AG20443 (cell line): ENCODE data around the gene EEF1AKMT3.
"Not testable (repeated sequence)": the region's sequence is repeated elsewhere in the genome, so short reads cannot be mapped to it uniquely, and the experiment has no call there.

Experiments used
- DNase-seq: peaks from one replicate; pipeline ENCODE4 v3.0.0; 2012; ENCODE audit warnings: low spot score, mixed read lengths

The EEF1AKMT3 gene

DNA sequence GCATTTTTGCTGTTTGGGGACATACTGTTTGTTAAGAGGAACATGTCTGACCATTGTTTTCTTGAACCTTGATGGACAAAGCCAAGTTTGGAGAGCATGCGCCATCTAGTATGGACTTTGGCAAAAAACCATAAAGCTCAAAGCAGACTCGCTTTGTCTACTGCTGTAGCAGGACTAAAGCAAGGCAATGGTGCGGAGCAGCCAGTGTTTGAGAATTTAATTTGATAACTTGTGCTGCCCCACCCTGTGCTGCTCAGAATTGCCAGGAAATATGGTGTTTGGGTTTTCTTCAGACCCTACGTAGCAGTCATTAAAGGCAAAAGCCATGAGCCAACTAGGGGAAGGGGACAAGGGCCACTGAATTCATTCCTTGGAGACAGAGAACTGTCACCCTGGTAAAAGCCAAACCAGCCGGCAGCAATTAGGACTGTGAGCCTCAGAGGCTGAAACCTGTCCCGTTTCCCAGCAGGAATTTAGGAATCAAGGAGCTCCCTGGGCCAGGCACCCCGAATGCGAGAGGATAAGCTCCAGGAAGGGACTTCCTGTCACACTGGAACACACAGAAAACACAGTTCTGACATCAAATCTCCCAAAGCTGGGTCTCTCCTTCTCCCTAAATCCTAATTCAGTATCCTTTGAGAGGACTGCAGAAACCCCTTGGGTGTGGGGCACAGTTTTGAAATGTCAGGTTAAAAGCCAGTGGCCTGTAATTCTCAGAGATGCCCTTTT, 45.0 kb downstream of the EEF1AKMT3 start:
- no peak for DNase-seq

DNA sequence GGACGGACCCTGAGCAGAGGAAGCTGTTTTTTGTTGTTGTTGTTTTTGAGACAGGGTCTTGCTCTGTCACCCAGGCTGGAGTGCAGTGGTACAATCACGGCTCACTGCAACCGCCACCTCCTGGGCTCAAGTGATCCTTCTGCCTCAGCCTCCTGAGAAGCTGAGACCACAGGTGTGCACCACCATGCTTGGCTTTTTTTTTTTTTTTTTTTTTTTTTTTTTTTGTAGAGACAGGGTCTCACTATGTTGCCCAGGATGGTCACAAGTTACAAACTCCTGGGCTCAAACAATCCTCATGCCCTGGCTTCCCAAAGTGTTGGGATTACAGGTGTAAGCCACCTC, 45.5 kb downstream of the EEF1AKMT3 start:
- not testable (repeated sequence) for DNase-seq

DNA sequence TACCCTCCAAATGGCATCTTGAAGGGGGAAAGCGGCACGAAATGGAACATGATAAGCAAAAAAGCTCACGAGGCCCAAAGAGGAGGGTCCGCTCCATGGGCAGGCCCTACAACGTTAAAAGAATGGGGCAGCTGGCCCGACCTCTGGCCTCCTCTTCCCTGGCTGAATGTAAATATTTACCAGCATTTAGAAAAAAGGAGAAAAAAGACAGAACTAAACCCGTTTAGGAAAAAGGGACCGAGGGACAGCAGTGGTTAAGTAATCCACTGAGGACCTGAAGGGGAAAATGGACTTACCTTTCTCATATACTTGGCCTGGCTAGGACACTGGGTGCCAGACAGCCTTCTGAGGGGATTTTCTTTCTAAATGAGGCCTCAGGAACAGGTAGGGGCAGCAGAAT, 47.7 kb downstream of the EEF1AKMT3 start:
- not testable (repeated sequence) for DNase-seq

DNA sequence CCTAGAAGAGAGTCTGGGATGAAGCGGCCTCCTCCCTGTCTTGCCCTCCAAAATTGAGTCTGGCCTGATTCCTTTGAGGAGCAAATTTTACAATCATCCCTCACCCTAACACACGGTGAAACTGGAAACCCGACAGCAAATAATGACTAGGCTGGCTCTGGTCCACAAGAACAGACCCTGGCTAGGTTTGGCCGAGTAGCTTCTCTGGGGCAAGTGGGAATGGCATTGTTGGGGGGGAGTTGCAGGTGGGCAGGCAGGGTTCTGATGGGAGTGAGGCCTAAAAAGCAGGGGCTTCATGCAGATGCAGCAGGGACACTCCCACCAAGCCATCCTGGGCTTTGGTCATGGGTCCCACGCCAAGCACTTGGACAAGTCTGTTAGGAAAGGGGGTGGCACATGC, 48.6 kb downstream of the EEF1AKMT3 start:
- not testable (repeated sequence) for DNase-seq

DNA sequence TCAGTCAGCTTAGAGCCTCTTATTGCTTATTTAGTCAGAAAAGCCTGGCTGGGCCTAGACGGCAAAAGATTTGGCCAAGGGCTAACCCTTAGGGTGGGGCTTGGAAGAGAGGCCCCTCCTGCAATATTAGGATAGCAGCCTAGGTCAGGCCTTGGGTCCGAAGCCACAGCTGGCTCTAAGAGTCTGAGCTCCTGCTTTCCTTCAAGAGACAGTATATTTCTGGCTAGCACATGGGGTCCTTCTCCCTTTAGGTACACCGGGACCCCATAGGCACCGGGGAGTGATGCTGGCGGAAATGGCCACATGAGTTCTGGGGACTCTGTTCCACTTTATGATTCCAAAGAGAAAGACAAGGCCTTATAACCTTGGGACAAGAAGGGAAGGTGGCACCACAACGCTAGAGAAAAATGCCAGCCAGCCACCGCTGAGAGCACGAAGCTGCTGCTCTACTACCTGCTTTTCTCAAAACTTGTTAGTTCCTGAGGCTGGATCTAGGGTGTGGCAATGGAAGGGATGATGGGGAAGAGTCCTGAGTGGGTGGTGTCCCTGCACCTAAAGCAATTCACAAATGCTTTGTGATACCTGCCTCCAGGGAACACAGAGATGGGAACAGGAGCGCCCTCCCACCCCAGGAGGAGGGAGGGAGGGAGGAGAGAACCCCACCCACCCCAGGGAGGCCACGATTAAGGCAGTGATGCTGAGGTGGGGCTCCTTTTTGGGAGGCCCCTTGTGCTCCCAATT, 49.2 kb downstream of the EEF1AKMT3 start:
- DNase-seq = no peak

DNA sequence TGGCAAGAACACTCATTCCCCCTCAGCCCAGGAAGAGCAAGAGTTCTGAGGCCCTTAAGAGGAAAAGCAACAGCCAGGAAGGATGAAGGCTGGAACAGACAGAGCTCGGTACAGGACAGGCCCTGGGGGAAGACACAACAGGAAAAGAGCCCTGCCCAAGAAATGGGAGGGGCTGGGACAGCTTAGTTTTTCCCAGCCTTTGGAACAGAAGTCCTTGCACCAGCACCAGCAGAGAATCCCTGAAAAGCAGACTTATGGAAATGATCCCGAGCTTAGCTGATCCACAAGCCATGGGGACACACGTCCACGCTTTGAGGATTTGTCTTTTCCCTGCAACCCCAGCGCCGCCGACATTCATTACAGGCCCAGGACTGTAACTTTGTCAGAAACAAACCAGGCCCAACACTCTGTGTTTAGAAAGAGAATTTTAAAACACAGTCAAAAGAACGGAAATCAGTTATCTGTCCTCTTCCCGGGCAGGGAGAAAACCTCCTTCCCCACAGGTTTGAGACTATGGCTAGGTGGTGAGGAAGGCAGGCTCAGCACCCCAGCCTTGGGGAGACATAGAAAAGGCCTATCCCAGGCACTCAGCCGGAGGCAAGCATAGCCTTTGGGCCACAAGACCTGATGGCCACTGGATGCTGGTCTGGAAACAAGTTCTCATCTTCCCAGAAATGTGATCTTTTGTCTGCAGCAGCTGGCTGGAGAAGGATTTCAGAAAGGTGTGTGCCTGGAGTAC, 50.1 kb downstream of the EEF1AKMT3 start:
- no peak for DNase-seq

DNA sequence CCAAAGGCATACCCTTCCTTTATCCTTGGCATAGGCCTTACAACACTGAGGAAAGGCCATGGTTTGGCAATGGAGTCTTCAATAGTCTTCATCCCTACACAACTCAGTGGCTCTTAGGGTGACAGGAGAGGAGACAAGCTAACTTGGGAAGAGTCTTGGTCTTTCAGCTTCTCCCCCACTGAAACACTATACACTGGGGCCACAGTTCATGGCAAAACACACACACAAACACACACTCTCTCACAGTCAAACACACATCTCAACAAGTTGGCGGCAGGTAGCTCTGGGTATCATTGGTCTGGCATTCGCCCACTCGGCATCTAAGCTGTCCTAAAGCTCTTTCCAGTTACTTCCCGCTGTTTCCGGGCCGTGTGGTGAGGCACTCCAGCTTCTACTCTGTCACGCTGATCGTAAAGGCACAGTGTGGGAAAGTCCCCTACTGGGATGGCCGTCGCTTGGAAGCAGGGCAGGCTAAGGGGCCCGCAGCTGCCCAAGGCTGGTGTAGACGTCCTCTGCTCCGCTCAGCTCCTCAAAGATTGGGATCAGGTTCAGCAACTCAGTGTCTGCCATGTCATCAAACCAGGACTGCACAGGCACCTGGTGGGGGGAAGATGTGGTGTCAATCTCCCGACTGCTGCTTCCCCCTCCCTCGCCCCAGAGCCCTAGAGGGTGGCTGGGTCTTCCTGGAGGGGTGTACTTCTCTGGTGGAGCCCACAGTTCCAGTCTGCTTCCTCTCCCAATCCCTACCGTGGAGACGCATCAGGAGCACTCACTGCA, 50.9 kb downstream of the EEF1AKMT3 start:
- DNase-seq = no peak

DNA sequence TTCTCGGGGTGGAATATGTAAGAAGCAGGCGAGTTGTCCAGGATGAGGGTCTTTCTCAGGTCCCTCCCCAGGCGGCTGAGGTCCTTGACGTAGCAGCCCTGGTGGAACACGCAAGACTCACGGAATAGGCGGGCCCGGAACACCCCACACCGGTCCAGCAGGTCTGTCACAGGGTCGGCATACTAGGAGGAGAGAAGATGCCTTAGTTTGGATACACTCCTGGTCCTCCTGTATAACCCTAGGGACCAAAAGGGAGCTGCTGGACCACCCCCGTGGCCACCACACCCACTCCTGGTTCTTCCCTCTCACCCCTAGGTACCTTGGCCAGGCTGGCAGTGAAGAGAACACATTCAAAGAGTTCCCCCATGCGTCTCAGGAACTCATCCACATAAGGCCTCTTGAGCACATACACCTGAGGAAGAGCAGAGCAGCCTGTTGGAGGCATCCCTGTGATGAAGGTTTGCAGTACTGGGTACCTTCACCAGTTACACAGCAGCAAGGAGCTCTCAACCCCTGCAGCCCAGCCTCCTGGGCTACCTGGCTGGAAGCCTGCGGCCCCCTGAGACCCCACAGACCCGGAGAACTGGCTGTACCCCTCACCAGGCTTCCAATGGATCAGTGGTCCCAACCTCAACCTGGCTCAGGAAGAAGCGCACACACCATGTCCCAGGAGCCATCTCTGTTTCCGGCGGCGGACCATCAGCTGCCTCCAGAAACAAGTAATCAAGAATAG, 51.7 kb downstream of the EEF1AKMT3 start:
- no peak for DNase-seq

DNA sequence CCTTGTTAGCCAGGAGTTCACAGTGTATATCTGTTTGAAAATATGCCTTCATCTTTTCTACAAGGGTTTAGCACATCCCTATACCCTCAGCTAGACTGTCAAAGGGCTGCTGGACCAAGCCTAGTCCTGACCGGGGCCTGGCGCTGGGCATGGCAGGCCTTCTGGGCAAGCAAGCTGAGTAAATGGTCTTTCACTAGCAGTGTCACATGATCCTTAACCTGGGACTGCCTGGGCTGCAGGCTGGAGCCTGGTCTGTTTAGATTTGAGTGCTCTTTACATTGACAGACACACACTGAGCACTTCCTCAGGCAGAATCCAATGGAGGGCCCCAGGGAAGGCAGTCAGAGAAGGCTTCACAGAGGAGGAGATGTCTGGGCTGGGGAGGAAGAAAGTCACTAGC, 53.0 kb downstream of the EEF1AKMT3 start:
- DNase-seq = no peak

DNA sequence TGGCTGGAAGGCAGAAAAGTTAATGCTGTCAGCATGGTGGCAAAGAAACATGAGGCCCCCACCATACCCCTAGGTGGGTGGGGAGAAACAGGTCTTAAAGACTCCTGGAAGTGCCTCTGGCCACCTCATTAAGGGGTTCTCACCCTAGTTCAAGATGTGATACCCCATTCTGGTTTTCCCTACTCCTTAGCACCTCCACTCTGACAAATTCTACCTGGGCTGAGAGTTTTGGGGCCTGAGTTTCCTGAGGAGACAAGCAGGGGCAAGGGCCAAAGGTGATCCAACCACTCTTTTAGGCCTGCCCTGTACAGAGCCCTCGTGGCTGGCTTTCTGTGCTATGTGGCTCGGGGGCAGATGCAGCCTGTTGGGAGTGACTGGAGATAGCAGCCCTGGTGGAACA, 54.0 kb downstream of the EEF1AKMT3 start:
- DNase-seq = no peak

DNA sequence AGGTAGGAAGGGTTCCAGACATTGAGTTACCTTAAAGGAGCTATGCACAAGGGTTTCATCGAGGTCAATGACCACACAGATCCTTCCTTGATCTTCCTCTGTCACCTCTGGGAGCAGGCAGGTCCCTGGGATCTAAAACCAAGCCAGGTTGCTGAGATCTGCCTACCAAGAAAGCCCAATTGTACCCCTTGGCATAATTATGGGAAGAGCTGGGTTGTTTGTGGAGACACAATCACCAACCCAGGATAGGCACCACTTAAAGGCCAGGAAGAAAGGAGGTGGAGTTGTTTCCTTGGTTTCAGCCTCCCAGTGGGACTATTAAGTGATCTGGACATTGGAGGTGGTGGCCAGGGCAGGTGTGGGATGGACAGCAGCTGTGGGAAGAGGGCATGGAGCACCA, 54.6 kb downstream of the EEF1AKMT3 start:
- DNase-seq = no peak

DNA sequence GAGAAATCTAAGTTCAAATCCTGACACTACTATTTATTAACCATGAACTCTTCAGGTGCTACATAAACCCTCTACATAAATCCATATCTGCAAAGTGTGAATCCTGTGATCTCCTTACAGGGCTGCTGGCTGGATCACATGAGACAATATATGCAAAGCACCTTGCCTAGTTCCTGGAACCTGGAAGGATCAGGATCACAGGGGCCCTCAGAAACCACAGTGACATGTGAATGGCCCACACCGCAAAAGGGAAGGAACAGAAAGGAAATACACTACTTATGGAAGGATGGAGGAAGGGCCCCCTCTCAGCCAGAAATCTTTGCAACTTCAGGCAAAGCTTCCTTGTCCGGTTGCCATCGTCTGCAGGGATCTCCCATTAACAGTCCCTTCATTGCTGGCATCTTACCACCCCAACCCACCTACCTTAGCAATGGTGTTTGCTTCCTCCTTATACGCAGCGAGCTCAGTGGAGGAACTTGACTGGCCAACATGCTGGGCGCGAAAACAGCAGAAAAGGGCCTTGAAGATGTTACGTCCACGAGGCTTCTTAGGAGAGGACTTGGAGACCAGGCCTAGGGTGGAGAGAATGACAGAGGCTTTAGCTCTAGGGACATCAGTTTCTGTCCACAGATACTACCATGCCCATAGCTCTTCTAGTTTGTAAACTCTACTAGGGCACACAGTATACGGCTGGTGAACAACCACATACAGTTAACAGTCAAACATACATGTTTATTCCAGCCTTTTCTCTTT, 56.8 kb downstream of the EEF1AKMT3 start:
- no peak for DNase-seq

DNA sequence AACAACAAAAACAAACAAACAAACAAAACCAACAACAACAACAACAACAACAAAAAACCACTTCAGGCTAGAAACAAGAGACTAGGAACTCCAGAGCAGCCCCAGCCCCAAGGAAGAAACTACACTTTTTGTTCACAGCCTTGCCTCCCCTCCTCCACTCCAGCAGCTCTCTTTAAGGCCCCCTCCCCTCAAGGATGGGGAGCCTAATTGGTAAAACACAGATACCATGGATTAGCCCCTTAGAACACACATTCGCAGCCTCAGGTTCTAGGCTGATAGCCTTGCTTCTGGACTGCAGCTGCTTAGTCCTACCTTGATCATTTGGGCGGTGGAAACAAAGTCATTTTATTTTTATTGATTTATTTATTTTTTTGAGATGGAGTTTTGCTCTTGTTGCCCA, 58.0 kb downstream of the EEF1AKMT3 start:
- no peak for DNase-seq
